Left lung (tissue), 10 donors: ENCODE results near the gene TMEM38A. TPM values are rescaled to one million over a fixed set of nuclear protein-coding genes. Genes with fewer than 3 reads are reported as not detected.
A peak's percentile ranks its signal among the peaks of the same experiment; 100 is the strongest.
"Not testable (repeated sequence)": the region's sequence is repeated elsewhere in the genome, so short reads cannot be mapped to it uniquely, and the experiment has no call there.

ENCODE experiments used
- ATAC-seq: fragments of 200-7000 bp; cut with Tn5 transposase; one replicate; pipeline ENCODE4 v1.9.1; 2020; ENCODE audit warnings: moderate library complexity
- DNase-seq, 4 donors: peaks; one replicate each; pipeline ENCODE4 v3.0.0-alpha.2; 2013 to 2020
- H3K27ac ChIP-seq, 2 donors: fragments of 200-600 bp; sonication (generic) in 1 of 2; one replicate each; pipeline versions ENCODE4 v1.5.0 to v1.8.0; 2020 to 2021
- H3K27me3 ChIP-seq, 2 donors: fragments of 200-600 bp; sonication (generic) in 1 of 2; one replicate each; pipeline versions ENCODE4 v1.5.0 to v1.8.0; 2020 to 2021
- H3K36me3 ChIP-seq, 2 donors: fragments of 200-600 bp; sonication (generic) in 1 of 2; one replicate each; pipeline versions ENCODE4 v1.5.0 to v1.8.0; 2020 to 2021
- H3K4me1 ChIP-seq, 2 donors: fragments of 200-600 bp; one replicate each; pipeline ENCODE4 v1.8.0; 2021
- H3K4me3 ChIP-seq, 2 donors: fragments of 200-600 bp; sonication (generic) in 1 of 2; one replicate each; pipeline versions ENCODE4 v1.5.0 to v1.8.0; 2020 to 2021; ENCODE audit warnings: mild to moderate bottlenecking in 1 of 2
- H3K9me3 ChIP-seq, 2 donors: fragments of 200-600 bp; sonication (generic) in 1 of 2; one replicate each; pipeline versions ENCODE4 v1.5.0 to v1.8.0; 2020 to 2021
- CTCF ChIP-seq, 2 donors: fragments of 200-600 bp; sonication (generic) in 1 of 2; IDR thresholded peaks; one replicate each; pipeline versions ENCODE4 v1.5.0 to v1.8.0; 2021; ENCODE audit warnings: antibody characterized with exemption in 2 of 2
- intact Hi-C, 2 donors: fragments of 100-400 bp; cut with DNase I; formaldehyde crosslinking; loops; one replicate each; pipeline versions ENCODE4 v1.11.2 to v1.14.2; 2022
- polyA plus RNA-seq, 6 donors: library from polyadenylated mRNA; unstranded; fragments of 120-200 nt; gene quantifications; one replicate each; pipeline ENCODE4 v1.2.1, GENCODE V29; 2013; ENCODE audit not compliant: insufficient read length in 6 of 6
- total RNA-seq, 2 donors: library from RNA; stranded (reverse); fragmentation: NEBNext Ultra II Directional; extraction: Animal tissue kit (Norgen Biotek cat#: 25700); gene quantifications; one replicate each; pipeline ENCODE4 v1.2.1, GENCODE V29; 2021
- donor health status: DM: no; HTN: yes; CAD: no.
- donor health status: DM: no; HTN: no; CAD: no.

The TMEM38A gene
- total and polyA plus RNA-seq, 8 donors, result 3.4 to 5.9 (median 4.4) TPM

GRCh38 chr19:16688084-16688483 is 27.1 kb downstream of the TMEM38A start:
- Histone ChIP-seq H3K27me3 (no peaks in the 10 kb centered on the region), H3K27ac (no peak overlapping the region), H3K36me3 (no peaks in the 10 kb centered on the region), H3K4me3 (no peak overlapping the region), H3K9me3 (peaks cover 0 to 8% of the 10 kb centered on the region in 2 donors), H3K4me1 (no peaks in the 10 kb centered on the region)
- peak in 1 of 4 donors; percentile 43 for DNase-seq
- ATAC-seq, result no peak
- no peak for TF ChIP-seq CTCF (IDR thresholded peaks at IDR 0.05)
- intact Hi-C loops, result no loop called here

- Histone ChIP-seq H3K36me3 (no peaks in the 10 kb centered on the region), H3K27me3 (no peaks in the 10 kb centered on the region), H3K4me1 (no peaks in the 10 kb centered on the region), H3K9me3 (no peaks in the 10 kb centered on the region), H3K4me3 (no peak overlapping the region), H3K27ac (no peak overlapping the region)
- DNase-seq, result no peak
- no peak for ATAC-seq
- intact Hi-C loops, result no loop called here
- TF ChIP-seq CTCF (IDR thresholded peaks at IDR 0.05), result no peak
These were observed 38.0 kb downstream of the TMEM38A start for GRCh38 chr19:16698914-16699313.

DNA sequence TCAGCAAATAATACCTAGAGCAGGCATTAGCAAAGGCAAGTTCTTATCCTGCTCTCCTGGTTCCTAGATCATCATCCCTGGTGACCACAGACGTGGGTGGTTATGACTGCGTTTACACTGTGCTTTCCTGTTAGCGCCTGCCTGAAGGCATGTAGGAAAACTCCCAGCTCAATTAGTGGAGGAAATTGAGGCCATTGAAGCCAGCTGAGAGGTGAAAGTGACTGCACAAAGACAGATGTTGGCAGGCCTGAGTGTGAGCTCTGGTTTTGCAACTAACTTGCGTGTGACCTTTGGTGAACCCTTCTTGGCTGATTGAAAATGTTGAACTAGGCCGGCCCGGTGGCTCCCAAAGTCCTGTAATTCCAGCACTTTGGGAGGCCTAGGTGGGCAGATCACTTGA is 41.2 kb downstream of the TMEM38A start:
- Histone ChIP-seq H3K36me3 (no peaks in the 10 kb centered on the region), H3K27ac (no peak overlapping the region), H3K9me3 (no peaks in the 10 kb centered on the region), H3K27me3 (no peaks in the 10 kb centered on the region), H3K4me3 (no peak overlapping the region), H3K4me1 (no peaks in the 10 kb centered on the region)
- DNase-seq (peak in 2 of 4 donors; percentile 39 to 56), ATAC-seq (peak; percentile 50)
- intact Hi-C loops, result no loop called here
- TF ChIP-seq CTCF (IDR thresholded peaks at IDR 0.05), result no peak

GRCh38 chr19:16703677-16704076 is 42.7 kb downstream of the TMEM38A start:
- Histone ChIP-seq H3K27ac (no peak overlapping the region), H3K9me3 (no peaks in the 10 kb centered on the region), H3K36me3 (no peaks in the 10 kb centered on the region), H3K4me3 (no peak overlapping the region), H3K27me3 (no peaks in the 10 kb centered on the region), H3K4me1 (no peaks in the 10 kb centered on the region)
- DNase-seq (no peak), ATAC-seq (no peak)
- no peak for TF ChIP-seq CTCF (IDR thresholded peaks at IDR 0.05)
- intact Hi-C loops, result no loop called here

GRCh38 chr19:16710870-16711269 is 49.9 kb downstream of the TMEM38A start:
- H3K27ac ChIP-seq, H3K27me3 ChIP-seq, ATAC-seq, H3K4me1 ChIP-seq, DNase-seq, H3K4me3 ChIP-seq, H3K9me3 ChIP-seq, H3K36me3 ChIP-seq, intact Hi-C loops: not testable (repeated sequence)

- H3K36me3 ChIP-seq, H3K27ac ChIP-seq, H3K4me1 ChIP-seq, ATAC-seq, H3K9me3 ChIP-seq, DNase-seq, intact Hi-C loops, H3K27me3 ChIP-seq, H3K4me3 ChIP-seq: not testable (repeated sequence)
These were observed 51.4 kb downstream of the TMEM38A start for GRCh38 chr19:16712295-16712694.
